Keratinocyte (primary cell): ENCODE results near the gene MDH2.
"Not testable (repeated sequence)": the region's sequence is repeated elsewhere in the genome, so short reads cannot be mapped to it uniquely, and the experiment has no call there.

Experiments used
- EZH2 ChIP-seq: IDR thresholded peaks from one replicate; pipeline ENCODE4 v1.6.1; 2012; ENCODE audit warnings: inconsistent platforms, mild to moderate bottlenecking, low read length, moderate library complexity
- TF ChIP-seq, protein P1 (sequence below), 3 experiments: IDR thresholded peaks in 1 of 3; conservative IDR thresholded peaks in 1 of 3; optimal IDR thresholded peaks in 1 of 3; 2 replicates in 2 of 3; 3 replicates in 1 of 3; pipeline versions ENCODE3 to v1.5.1; 2011; ENCODE audit warnings: low read length in 3 of 3, mild to moderate bottlenecking in 3 of 3, moderate library complexity in 2 of 3, control low read depth in 1 of 3, inconsistent platforms in 1 of 3; ENCODE audit not compliant: insufficient read depth in 2 of 3; ENCODE audit errors: extremely low read depth in 1 of 3

- TF ChIP-seq, protein P1, sequence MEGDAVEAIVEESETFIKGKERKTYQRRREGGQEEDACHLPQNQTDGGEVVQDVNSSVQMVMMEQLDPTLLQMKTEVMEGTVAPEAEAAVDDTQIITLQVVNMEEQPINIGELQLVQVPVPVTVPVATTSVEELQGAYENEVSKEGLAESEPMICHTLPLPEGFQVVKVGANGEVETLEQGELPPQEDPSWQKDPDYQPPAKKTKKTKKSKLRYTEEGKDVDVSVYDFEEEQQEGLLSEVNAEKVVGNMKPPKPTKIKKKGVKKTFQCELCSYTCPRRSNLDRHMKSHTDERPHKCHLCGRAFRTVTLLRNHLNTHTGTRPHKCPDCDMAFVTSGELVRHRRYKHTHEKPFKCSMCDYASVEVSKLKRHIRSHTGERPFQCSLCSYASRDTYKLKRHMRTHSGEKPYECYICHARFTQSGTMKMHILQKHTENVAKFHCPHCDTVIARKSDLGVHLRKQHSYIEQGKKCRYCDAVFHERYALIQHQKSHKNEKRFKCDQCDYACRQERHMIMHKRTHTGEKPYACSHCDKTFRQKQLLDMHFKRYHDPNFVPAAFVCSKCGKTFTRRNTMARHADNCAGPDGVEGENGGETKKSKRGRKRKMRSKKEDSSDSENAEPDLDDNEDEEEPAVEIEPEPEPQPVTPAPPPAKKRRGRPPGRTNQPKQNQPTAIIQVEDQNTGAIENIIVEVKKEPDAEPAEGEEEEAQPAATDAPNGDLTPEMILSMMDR (optimal IDR thresholded peaks at IDR 0.05 in 1 of 3, IDR thresholded peaks at IDR 0.05 in 1 of 3, conservative IDR thresholded peaks at IDR 0.05 in 1 of 3; ENCODE audit: extremely low read depth in 1 of 3, insufficient read depth in 2 of 3, low read length in 3 of 3) = not testable (repeated sequence)
- TF ChIP-seq EZH2 = not testable (repeated sequence)
Measured at GRCh38 chr7:76084115-76084514, 36.2 kb downstream of the MDH2 start.
